Ishikawa (cell line): Measurements from ENCODE around the gene BRD2.

Experiments used
- CREB1 ChIP-seq: IDR thresholded peaks from 2 replicates; pipeline ENCODE4 v1.6.1; 2012; ENCODE audit warnings: low read depth
- EP300 ChIP-seq: IDR thresholded peaks from 2 replicates; pipeline ENCODE4 v1.6.1; 2012; ENCODE audit warnings: borderline replicate concordance
- FOXM1 ChIP-seq: IDR thresholded peaks from 2 replicates; pipeline ENCODE4 v1.6.1; 2012; ENCODE audit warnings: low read depth, borderline replicate concordance
- MAX ChIP-seq: IDR thresholded peaks from 2 replicates; pipeline ENCODE4 v1.6.1; 2012
- NFIC ChIP-seq: IDR thresholded peaks from 2 replicates; pipeline ENCODE4 v1.6.1; 2012
- REST ChIP-seq: IDR thresholded peaks from 2 replicates; pipeline ENCODE4 v1.6.1; 2012; ENCODE audit warnings: low read depth, mild to moderate bottlenecking
- TAF1 ChIP-seq: IDR thresholded peaks from 2 replicates; pipeline ENCODE4 v1.6.1; 2012; ENCODE audit warnings: low read depth, mild to moderate bottlenecking
- USF1 ChIP-seq: IDR thresholded peaks from 2 replicates; pipeline ENCODE4 v1.6.1; 2012
- YY1 ChIP-seq: IDR thresholded peaks from 2 replicates; pipeline ENCODE4 v1.6.1; 2012; ENCODE audit warnings: low read depth

- TF ChIP-seq NFIC, result no peak
- no peak for TF ChIP-seq REST
- no peak for TF ChIP-seq USF1
- TF ChIP-seq FOXM1, result no peak
- no peak for TF ChIP-seq YY1
- no peak for TF ChIP-seq EP300
- TF ChIP-seq TAF1, result no peak
- no peak for TF ChIP-seq MAX
- no peak for TF ChIP-seq CREB1
Observed at GRCh38 chr6:32954267-32954666, 14.1 kb upstream of the BRD2 start.
